GM23338 (cell line): ENCODE data around the gene ADGRV1. TPM values are rescaled to one million over a fixed set of nuclear protein-coding genes. Genes with fewer than 3 reads are reported as not detected.

Experiments
- ATAC-seq: fragments of 200-7000 bp; cut with Tn5 transposase; 3 replicates; pipeline ENCODE4 v1.9.1; 2020
- DNase-seq: peaks from one replicate; pipeline ENCODE4 v3.0.0-alpha.2; 2015; ENCODE audit warnings: low spot score
- H2AFZ ChIP-seq: fragments of 200-600 bp; sonication (generic); 2 replicates; pipeline ENCODE4 v1.8.0; 2016; ENCODE audit warnings: antibody characterized with exemption, mild to moderate bottlenecking, moderate library complexity
- H3F3A ChIP-seq: fragments of 200-600 bp; sonication (generic); replicated peaks from 2 replicates; pipeline ENCODE4 v1.8.0; 2017; ENCODE audit warnings: antibody characterized with exemption, mixed run types, low read depth
- H3K27ac ChIP-seq: fragments of 200-600 bp; sonication (generic); 2 replicates; pipeline ENCODE4 v1.6.1; 2016; ENCODE audit warnings: low read depth
- H3K27me3 ChIP-seq: fragments of 200-600 bp; sonication (generic); 2 replicates; pipeline ENCODE4 v1.8.0; 2016; ENCODE audit warnings: mild to moderate bottlenecking, mixed run types, moderate library complexity; ENCODE audit not compliant: insufficient read depth
- H3K36me3 ChIP-seq: fragments of 200-600 bp; sonication (generic); 2 replicates; pipeline ENCODE4 v1.8.0; 2016; ENCODE audit warnings: mild to moderate bottlenecking; ENCODE audit not compliant: insufficient read depth
- H3K4me1 ChIP-seq: fragments of 200-600 bp; sonication (generic); 2 replicates; pipeline ENCODE4 v1.8.0; 2016; ENCODE audit warnings: mild to moderate bottlenecking, moderate library complexity; ENCODE audit not compliant: insufficient read depth
- H3K4me2 ChIP-seq: fragments of 200-600 bp; sonication (generic); 2 replicates; pipeline ENCODE4 v1.7.1; 2017; ENCODE audit warnings: mixed run types
- H3K4me3 ChIP-seq: fragments of 200-600 bp; sonication (generic); 2 replicates; pipeline ENCODE4 v1.6.1; 2016; ENCODE audit warnings: mixed run types
- H3K79me2 ChIP-seq: fragments of 200-600 bp; sonication (generic); replicated peaks from 2 replicates; pipeline ENCODE4 v1.8.0; 2017; ENCODE audit warnings: mild to moderate bottlenecking; ENCODE audit not compliant: insufficient read depth
- H3K9me2 ChIP-seq: fragments of 200-600 bp; sonication (generic); 2 replicates; pipeline ENCODE4 v1.8.0; 2017; ENCODE audit not compliant: insufficient read depth
- H4K20me1 ChIP-seq: fragments of 200-600 bp; sonication (generic); replicated peaks from 2 replicates; pipeline ENCODE4 v1.8.0; 2017; ENCODE audit warnings: mild to moderate bottlenecking; ENCODE audit not compliant: insufficient read depth
- H3K27ac Mint-ChIP-seq: 2 replicates; pipeline ENCODE4 v1.8.0; 2020; ENCODE audit warnings: inconsistent platforms, mild to moderate bottlenecking, moderate library complexity, mixed read lengths
- H3K27me3 Mint-ChIP-seq: 3 replicates; pipeline ENCODE4 v1.8.0; 2022; ENCODE audit warnings: low read depth, mild to moderate bottlenecking, moderate library complexity, mixed read lengths, inconsistent platforms; ENCODE audit not compliant: insufficient read depth, poor library complexity
- H3K36me3 Mint-ChIP-seq: 3 replicates; pipeline ENCODE4 v1.8.0; 2021; ENCODE audit warnings: low read depth, mild to moderate bottlenecking, inconsistent platforms, moderate library complexity, mixed read lengths
- H3K4me1 Mint-ChIP-seq: 3 replicates; pipeline ENCODE4 v1.8.0; 2020; ENCODE audit warnings: mild to moderate bottlenecking, inconsistent platforms, mixed read lengths
- H3K4me3 Mint-ChIP-seq: 3 replicates; pipeline ENCODE4 v1.8.0; 2021; ENCODE audit warnings: moderate library complexity, mild to moderate bottlenecking, inconsistent platforms, mixed read lengths
- H3K9me3 Mint-ChIP-seq: 3 replicates; pipeline ENCODE4 v1.8.0; 2020; ENCODE audit warnings: moderate library complexity, mild to moderate bottlenecking, inconsistent platforms, mixed read lengths
- CREB1 ChIP-seq: fragments of 250-450 bp; sonication (Bioruptor Pico); IDR thresholded peaks from 2 replicates; pipeline ENCODE4 v1.5.0; 2020; ENCODE audit warnings: low read depth, mild to moderate bottlenecking, moderate library complexity
- EZH2 ChIP-seq: fragments of 200-600 bp; sonication (generic); IDR thresholded peaks from one replicate; pipeline ENCODE4 v1.8.0; 2017; ENCODE audit warnings: antibody characterized with exemption, mild to moderate bottlenecking, low read depth; ENCODE audit not compliant: unreplicated experiment
- EZH2phosphoT487 ChIP-seq: fragments of 200-600 bp; sonication (generic); IDR thresholded peaks from one replicate; pipeline ENCODE4 v1.8.1; 2018; ENCODE audit warnings: antibody characterized with exemption; ENCODE audit not compliant: unreplicated experiment
- JUNB ChIP-seq: IDR thresholded peaks from one replicate; pipeline ENCODE4 v1.6.1; 2016; ENCODE audit warnings: antibody characterized with exemption; ENCODE audit not compliant: unreplicated experiment
- NANOG ChIP-seq: IDR thresholded peaks from 2 replicates; pipeline ENCODE4 v1.6.1; 2016; ENCODE audit warnings: antibody characterized with exemption, borderline replicate concordance
- ZNF331 ChIP-seq: fragments of 250-450 bp; sonication (Bioruptor Pico); IDR thresholded peaks from 2 replicates; pipeline ENCODE4 v1.5.0; 2020; ENCODE audit warnings: low read depth, mild to moderate bottlenecking, moderate library complexity
- polyA plus RNA-seq: library from polyadenylated mRNA; unstranded; fragments of >200 nt; fragmentation: Nextera tagmentation; extraction: Ambion mirVana; gene quantifications from 2 replicates; pipeline ENCODE4 v1.2.1, GENCODE V29; 2016
- total RNA-seq: library from RNA; depleted of rRNA; stranded (reverse); fragments of >200 nt; shearing (Covaris generic); gene quantifications from 2 replicates; pipeline ENCODE4 v1.2.3, GENCODE V29; 2014
- TF ChIP-seq, protein P1 (sequence below): IDR thresholded peaks from one replicate; pipeline ENCODE4 v1.6.1; 2018; ENCODE audit warnings: antibody characterized with exemption; ENCODE audit not compliant: unreplicated experiment
- TF ChIP-seq, protein P2 (sequence below): IDR thresholded peaks from 2 replicates; pipeline ENCODE4 v1.6.1; 2016; ENCODE audit warnings: antibody characterized with exemption

Gene ADGRV1
- total and polyA plus RNA-seq, 2 experiments from 2014 or later: 46.1 to 149 TPM

DNA sequence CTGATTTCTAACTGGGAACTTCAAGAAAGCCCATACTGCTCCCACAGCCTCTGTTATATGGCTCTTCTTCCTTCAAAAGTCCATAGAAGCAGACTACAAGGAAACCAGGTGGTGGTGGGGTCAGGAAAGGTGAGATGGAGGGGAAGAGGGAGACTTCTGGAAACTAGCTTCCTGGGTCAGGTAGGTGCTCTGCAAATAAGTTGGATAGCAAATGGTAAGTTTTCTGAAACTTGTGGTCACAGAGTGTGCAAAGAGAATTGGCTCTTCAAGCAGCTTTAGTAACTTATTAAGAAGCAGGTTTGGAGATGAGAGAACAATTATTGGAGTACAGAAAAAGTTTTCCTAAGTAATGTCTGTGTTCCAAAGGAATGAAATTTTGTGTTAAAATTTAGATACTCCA, 316.9 kb downstream of the ADGRV1 start:
- peaks cover 18% of the 10 kb centered on the region; the same call in 2 of the 3 replicates for H3K36me3 Mint-ChIP-seq
- Histone ChIP-seq H3K36me3 (no peaks in the 10 kb centered on the region), H3K4me1 (peaks cover 11% of the 10 kb centered on the region; the same call in 1 of the 2 replicates), H3K79me2 (no peaks in the 10 kb centered on the region), H3K9me2 (no peaks in the 10 kb centered on the region), H3K4me2 (no peak overlapping the region), H3K27me3 (no peaks in the 10 kb centered on the region), H3K4me3 (no peak overlapping the region), H2AFZ (no peak overlapping the region), H4K20me1 (no peaks in the 10 kb centered on the region), H3K27ac (no peak overlapping the region), H3F3A (no peaks in the 10 kb centered on the region)
- H3K27me3 Mint-ChIP-seq: peaks cover 4% of the 10 kb centered on the region
- ATAC-seq (no peak), DNase-seq (no peak)
- H3K4me3 Mint-ChIP-seq: no peak overlapping the region
- H3K9me3 Mint-ChIP-seq: no peaks in the 10 kb centered on the region
- H3K27ac Mint-ChIP-seq: peak overlapping the region; percentile 43; the same call in 1 of the 2 replicates
- TF ChIP-seq JUNB (no peak), ZNF331 (CRISPR knock-in tag) (no peak), EZH2phosphoT487 (no peak), NANOG (no peak), EZH2 (no peak), CREB1 (CRISPR knock-in tag) (no peak)
- TF ChIP-seq, protein P1, sequence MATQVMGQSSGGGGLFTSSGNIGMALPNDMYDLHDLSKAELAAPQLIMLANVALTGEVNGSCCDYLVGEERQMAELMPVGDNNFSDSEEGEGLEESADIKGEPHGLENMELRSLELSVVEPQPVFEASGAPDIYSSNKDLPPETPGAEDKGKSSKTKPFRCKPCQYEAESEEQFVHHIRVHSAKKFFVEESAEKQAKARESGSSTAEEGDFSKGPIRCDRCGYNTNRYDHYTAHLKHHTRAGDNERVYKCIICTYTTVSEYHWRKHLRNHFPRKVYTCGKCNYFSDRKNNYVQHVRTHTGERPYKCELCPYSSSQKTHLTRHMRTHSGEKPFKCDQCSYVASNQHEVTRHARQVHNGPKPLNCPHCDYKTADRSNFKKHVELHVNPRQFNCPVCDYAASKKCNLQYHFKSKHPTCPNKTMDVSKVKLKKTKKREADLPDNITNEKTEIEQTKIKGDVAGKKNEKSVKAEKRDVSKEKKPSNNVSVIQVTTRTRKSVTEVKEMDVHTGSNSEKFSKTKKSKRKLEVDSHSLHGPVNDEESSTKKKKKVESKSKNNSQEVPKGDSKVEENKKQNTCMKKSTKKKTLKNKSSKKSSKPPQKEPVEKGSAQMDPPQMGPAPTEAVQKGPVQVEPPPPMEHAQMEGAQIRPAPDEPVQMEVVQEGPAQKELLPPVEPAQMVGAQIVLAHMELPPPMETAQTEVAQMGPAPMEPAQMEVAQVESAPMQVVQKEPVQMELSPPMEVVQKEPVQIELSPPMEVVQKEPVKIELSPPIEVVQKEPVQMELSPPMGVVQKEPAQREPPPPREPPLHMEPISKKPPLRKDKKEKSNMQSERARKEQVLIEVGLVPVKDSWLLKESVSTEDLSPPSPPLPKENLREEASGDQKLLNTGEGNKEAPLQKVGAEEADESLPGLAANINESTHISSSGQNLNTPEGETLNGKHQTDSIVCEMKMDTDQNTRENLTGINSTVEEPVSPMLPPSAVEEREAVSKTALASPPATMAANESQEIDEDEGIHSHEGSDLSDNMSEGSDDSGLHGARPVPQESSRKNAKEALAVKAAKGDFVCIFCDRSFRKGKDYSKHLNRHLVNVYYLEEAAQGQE: no peak
- TF ChIP-seq, protein P2, sequence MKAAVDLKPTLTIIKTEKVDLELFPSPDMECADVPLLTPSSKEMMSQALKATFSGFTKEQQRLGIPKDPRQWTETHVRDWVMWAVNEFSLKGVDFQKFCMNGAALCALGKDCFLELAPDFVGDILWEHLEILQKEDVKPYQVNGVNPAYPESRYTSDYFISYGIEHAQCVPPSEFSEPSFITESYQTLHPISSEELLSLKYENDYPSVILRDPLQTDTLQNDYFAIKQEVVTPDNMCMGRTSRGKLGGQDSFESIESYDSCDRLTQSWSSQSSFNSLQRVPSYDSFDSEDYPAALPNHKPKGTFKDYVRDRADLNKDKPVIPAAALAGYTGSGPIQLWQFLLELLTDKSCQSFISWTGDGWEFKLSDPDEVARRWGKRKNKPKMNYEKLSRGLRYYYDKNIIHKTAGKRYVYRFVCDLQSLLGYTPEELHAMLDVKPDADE: no peak
- peaks cover 27% of the 10 kb centered on the region for H3K4me1 Mint-ChIP-seq

DNA sequence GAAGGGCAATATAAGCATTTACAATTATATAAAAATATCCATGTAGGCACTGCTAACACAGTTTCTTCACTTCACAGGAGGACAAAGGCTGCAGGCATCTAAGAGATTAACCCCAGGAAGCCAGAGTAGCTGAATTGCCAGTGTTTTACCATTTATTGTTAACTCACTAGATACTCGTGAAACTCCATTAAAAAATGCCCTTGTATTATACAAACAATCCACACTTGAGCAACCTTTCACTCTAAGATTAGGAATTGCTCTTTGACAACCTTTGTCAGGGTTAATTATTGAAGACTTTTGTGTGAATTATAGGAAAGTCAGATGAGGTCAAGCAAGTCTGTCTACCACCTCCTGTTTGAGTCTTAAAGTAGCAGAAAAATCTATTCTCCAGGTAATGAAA, 317.8 kb downstream of the ADGRV1 start:
- Histone ChIP-seq H2AFZ (no peak overlapping the region), H3F3A (no peaks in the 10 kb centered on the region), H3K9me2 (no peaks in the 10 kb centered on the region), H3K4me2 (no peak overlapping the region), H3K27ac (no peak overlapping the region), H3K27me3 (no peaks in the 10 kb centered on the region), H3K4me3 (no peak overlapping the region), H4K20me1 (no peaks in the 10 kb centered on the region), H3K4me1 (peaks cover 16% of the 10 kb centered on the region; the same call in 1 of the 2 replicates), H3K36me3 (no peaks in the 10 kb centered on the region), H3K79me2 (no peaks in the 10 kb centered on the region)
- ATAC-seq (peak; percentile 51; the same call in 2 of the 3 replicates), DNase-seq (no peak)
- TF ChIP-seq, protein P1: no peak
- TF ChIP-seq, protein P2: no peak
- peaks cover 18% of the 10 kb centered on the region; the same call in 2 of the 3 replicates for H3K36me3 Mint-ChIP-seq
- peak overlapping the region; percentile 43; the same call in 1 of the 2 replicates for H3K27ac Mint-ChIP-seq
- H3K9me3 Mint-ChIP-seq: no peaks in the 10 kb centered on the region
- H3K4me3 Mint-ChIP-seq: no peak overlapping the region
- H3K27me3 Mint-ChIP-seq: peaks cover 4% of the 10 kb centered on the region
- H3K4me1 Mint-ChIP-seq: peaks cover 35% of the 10 kb centered on the region
